Activated CD4-positive, alpha-beta memory T cell treated with anti-CD3 and anti-CD28 coated beads, Interleukin-2, amount 10 ng/mL, durations not matched to agents 7 days and 5 days (primary cell): Measurements from ENCODE around the gene ANKRD39. TPM values are rescaled to one million over a fixed set of nuclear protein-coding genes. Genes with fewer than 3 reads are reported as not detected.
"Not testable (repeated sequence)": the region's sequence is repeated elsewhere in the genome, so short reads cannot be mapped to it uniquely, and the experiment has no call there.

Source experiments
- CTCF ChIA-PET: fragments of 350-600 bp; sonication (Branson Sonifier 250); formaldehyde crosslinking; loops from one replicate; lab custom pipeline; 2021; ENCODE audit warnings: antibody characterized with exemption, inconsistent platforms; lab: Charles Lee
- POLR2A ChIA-PET: fragments of 350-600 bp; sonication (Branson Sonifier 250); formaldehyde crosslinking; loops from one replicate; lab custom pipeline; 2021; ENCODE audit warnings: antibody characterized with exemption; lab: Charles Lee
- DNase-seq: peaks from one replicate; pipeline ENCODE4 v3.0.0-alpha.2; 2020
- H3K27ac Mint-ChIP-seq: one replicate; pipeline ENCODE4 v1.8.0; 2021; ENCODE audit warnings: mild to moderate bottlenecking, mixed read lengths
- H3K27me3 Mint-ChIP-seq: one replicate; pipeline ENCODE4 v1.8.0; 2021; ENCODE audit warnings: mixed read lengths
- H3K36me3 Mint-ChIP-seq: one replicate; pipeline ENCODE4 v1.8.0; 2021; ENCODE audit warnings: low read depth, mixed read lengths
- H3K4me1 Mint-ChIP-seq: one replicate; pipeline ENCODE4 v1.8.0; 2021; ENCODE audit warnings: mixed read lengths
- H3K4me3 Mint-ChIP-seq: one replicate; pipeline ENCODE4 v1.8.0; 2021; ENCODE audit warnings: mild to moderate bottlenecking, mixed read lengths
- H3K9me3 Mint-ChIP-seq: one replicate; pipeline ENCODE4 v1.8.0; 2021; ENCODE audit warnings: mixed read lengths
- total RNA-seq, 2 experiments: library from RNA; stranded (reverse); gene quantifications; one replicate each; pipeline ENCODE4 v1.2.3, GENCODE V29; 2021

Gene ANKRD39
- total RNA-seq, 2 experiments from 2014 or later: 44.1 to 47.7 TPM

DNA sequence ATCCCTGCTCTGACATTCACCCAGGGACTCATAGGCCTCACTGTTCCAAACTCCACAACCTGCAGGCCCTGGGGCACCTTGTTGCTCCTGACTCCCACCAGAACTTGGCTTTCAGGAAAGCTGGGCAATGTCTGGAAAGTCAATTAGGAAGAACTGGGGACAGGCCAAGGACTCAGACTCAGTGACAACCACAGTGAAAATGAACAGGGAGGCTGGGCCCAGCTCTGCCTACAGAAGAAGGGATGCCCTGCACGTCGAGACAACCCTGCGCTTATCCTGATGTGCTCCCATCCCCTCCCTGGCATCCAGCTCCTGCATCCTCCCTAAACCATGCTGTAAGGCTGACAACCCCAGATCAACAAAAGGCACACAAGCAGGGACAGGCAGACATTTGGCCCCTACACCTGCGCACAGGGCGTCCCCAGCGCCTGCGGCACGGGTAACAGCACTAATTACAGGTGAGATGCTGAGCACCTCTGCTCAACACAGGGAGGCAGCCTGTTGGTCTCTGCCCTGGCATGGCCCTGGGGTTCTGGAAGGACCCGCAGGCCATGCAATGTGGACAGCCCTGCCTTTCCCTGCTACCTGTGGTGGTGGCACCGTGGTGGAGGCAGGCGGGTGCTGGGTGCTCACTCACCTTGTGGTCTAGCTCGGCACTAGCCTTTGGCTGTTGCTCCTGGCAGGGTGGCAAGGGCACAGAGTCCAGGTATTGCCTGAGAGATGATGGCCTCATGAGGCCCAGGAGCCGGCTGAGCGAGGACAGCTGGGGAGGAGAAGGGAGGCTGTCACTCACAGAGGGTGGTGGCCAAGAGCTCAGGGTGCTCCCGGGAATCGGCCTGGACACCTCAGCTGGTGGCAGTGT, 35.7 kb upstream of the ANKRD39 start:
- no peaks in the 10 kb centered on the region for H3K27me3 Mint-ChIP-seq
- peaks cover 19% of the 10 kb centered on the region for H3K4me1 Mint-ChIP-seq
- no peak overlapping the region for H3K27ac Mint-ChIP-seq
- ChIA-PET POLR2A (no interaction called here), CTCF (interaction anchor here (2.1 kb wide), 1 partner anchor 36 kb away, joined by 7 read pairs; the partner anchor contains the start of gene ANKRD39)
- no peak for DNase-seq
- no peaks in the 10 kb centered on the region for H3K9me3 Mint-ChIP-seq
- no peak overlapping the region for H3K4me3 Mint-ChIP-seq
- H3K36me3 Mint-ChIP-seq: no peaks in the 10 kb centered on the region

DNA sequence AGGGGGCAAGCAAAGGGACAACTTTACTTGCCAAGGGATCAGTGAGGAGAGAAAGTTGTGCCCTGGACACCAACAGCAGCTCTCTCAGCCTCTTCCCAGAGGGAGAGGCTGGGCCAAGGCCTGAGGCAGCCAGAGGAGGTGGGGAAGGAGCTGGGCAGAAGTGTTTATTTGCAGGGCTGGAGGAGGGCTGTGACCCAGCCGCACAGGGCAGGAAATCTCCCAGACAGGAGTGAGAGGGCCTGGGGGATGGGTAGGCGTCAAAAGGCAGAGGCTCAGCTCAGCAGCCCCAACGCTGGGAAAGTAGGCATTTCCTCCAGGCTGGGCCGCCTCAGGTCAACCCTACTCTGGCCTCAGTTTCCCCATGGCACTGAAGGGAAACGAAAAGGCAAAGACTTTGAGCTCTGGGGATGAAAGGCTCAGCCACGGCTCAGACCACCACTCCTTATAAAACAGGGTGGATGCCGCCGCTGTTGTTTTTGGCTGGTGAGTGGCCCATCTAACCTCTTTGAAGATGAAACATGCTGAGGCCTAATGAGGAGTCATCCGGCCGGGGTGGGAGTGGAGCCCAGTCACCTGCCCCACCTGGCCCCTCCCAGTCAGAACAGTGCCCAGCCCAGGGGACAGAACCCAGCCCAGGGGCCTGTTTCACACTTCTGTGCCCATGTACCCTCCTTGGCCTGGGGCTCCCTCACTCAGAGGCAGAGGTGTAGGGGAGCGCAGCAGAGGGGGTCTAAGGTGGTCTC, 33.9 kb upstream of the ANKRD39 start:
- Mint-ChIP-seq H3K27ac (no peak overlapping the region), H3K4me3 (no peak overlapping the region), H3K4me1 (peaks cover 19% of the 10 kb centered on the region), H3K27me3 (peaks cover 1% of the 10 kb centered on the region), H3K9me3 (no peaks in the 10 kb centered on the region), H3K36me3 (no peaks in the 10 kb centered on the region)
- ChIA-PET CTCF (interaction anchor here (1.0 to 2.1 kb wide), 3 partner anchors 33 to 47 kb away, joined by 3 to 7 read pairs (median 5); partner anchors contain the start of gene ANKRD39), POLR2A (interaction anchor here (0.8 to 1.5 kb wide), 2 partner anchors 14 to 22 kb away, joined by 3 to 4 read pairs; no protein-coding TSS in a partner anchor)
- DNase-seq: peak; percentile 22

DNA sequence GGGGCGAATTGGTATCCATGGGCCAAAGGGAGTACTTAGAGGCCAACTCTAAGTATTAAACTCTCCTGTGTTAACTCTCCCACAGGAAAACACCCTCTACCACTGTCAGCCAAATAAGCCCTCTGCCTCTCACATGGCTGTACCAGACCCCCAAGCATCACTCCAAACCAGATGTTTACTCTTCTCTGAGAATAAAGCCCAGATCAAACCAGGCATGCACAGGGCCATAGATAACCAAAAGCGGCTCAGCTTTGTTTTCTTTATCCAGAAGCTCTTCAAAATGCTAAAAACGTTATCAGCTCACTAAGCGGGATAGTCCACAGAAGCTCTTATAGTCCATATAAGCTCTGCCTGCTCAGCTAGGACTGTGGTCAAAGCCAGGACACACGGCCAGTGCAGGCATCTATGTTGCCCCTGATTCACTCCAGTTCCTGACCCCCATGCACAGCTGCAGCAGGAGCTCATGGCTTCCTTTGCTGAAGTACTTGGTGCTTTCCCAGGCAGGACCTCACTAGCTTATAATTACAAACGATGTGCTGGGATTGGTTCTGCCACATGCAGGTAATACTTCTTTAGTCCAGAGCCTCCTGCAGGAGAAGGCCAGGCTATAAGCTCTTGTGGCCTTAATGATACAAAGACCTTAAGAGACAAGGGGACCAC, 33.0 kb upstream of the ANKRD39 start:
- DNase-seq: no peak
- POLR2A ChIA-PET: interaction anchor here (0.8 to 1.5 kb wide), 3 partner anchors 13 to 33 kb away, joined by 3 to 4 read pairs (median 4); partner anchors contain the start of gene ANKRD39
- Mint-ChIP-seq H3K36me3 (no peaks in the 10 kb centered on the region), H3K27me3 (peaks cover 1% of the 10 kb centered on the region), H3K27ac (no peak overlapping the region), H3K4me3 (no peak overlapping the region), H3K4me1 (peaks cover 12% of the 10 kb centered on the region), H3K9me3 (no peaks in the 10 kb centered on the region)
- CTCF ChIA-PET: interaction anchor here (1.0 to 1.3 kb wide), 2 partner anchors 32 to 48 kb away, joined by 3 to 5 read pairs; no protein-coding TSS in a partner anchor

DNA sequence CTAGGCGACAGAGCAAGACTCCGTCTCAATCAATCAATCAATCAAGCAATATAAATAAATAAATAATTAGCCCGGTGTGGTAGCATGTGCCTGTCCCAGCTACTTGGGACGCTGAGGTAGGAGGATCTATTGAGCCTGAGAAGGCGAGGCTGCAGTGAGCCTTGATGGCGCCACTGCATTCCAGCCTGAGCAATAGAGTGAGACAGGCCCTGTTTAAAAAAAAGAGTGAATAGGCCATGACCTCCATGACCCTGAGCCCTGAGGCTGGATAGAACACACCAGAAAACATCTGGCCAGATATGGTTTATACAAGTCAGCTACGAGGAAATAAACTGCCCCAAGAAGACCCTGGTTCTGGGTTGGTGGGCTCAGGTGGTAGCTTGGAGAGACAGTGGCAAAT, 32.4 kb upstream of the ANKRD39 start:
- no peaks in the 10 kb centered on the region for H3K9me3 Mint-ChIP-seq
- no peaks in the 10 kb centered on the region for H3K36me3 Mint-ChIP-seq
- ChIA-PET POLR2A (interaction anchor here (1.4 kb wide), 1 partner anchor 32 kb away, joined by 4 read pairs; the partner anchor contains the start of gene ANKRD39), CTCF (interaction anchor here (1.3 kb wide), 1 partner anchor 32 kb away, joined by 5 read pairs; no protein-coding TSS in a partner anchor)
- peaks cover 12% of the 10 kb centered on the region for H3K4me1 Mint-ChIP-seq
- H3K27ac Mint-ChIP-seq: no peak overlapping the region
- no peak for DNase-seq
- H3K27me3 Mint-ChIP-seq: peaks cover 1% of the 10 kb centered on the region
- no peak overlapping the region for H3K4me3 Mint-ChIP-seq

DNA sequence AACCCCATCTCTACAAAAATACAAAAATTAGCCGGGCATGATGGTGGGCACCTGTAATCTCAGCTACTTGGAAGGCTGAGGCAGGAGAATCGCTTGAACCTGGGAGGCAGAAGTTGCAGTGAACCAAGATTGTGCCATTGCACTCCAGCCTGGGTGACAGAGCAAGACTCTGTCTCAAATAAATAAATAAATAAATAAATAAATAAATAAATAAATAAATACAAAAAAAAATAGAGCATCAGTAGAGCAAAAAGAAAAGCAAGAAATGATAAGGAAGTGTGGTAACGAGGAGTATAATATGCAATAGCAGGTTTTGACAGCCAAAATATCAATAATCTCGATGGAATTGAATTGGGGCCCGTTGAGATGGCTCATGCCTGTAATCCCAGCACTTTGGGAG, 31.7 kb upstream of the ANKRD39 start:
- H3K4me3 Mint-ChIP-seq, H3K27ac Mint-ChIP-seq, DNase-seq, CTCF ChIA-PET, H3K9me3 Mint-ChIP-seq, H3K36me3 Mint-ChIP-seq, H3K27me3 Mint-ChIP-seq: not testable (repeated sequence)
- POLR2A ChIA-PET: interaction anchor here (0.9 kb wide), 1 partner anchor 31 kb away, joined by 5 read pairs; the partner anchor contains the start of gene ANKRD39
- peaks cover 12% of the 10 kb centered on the region for H3K4me1 Mint-ChIP-seq

DNA sequence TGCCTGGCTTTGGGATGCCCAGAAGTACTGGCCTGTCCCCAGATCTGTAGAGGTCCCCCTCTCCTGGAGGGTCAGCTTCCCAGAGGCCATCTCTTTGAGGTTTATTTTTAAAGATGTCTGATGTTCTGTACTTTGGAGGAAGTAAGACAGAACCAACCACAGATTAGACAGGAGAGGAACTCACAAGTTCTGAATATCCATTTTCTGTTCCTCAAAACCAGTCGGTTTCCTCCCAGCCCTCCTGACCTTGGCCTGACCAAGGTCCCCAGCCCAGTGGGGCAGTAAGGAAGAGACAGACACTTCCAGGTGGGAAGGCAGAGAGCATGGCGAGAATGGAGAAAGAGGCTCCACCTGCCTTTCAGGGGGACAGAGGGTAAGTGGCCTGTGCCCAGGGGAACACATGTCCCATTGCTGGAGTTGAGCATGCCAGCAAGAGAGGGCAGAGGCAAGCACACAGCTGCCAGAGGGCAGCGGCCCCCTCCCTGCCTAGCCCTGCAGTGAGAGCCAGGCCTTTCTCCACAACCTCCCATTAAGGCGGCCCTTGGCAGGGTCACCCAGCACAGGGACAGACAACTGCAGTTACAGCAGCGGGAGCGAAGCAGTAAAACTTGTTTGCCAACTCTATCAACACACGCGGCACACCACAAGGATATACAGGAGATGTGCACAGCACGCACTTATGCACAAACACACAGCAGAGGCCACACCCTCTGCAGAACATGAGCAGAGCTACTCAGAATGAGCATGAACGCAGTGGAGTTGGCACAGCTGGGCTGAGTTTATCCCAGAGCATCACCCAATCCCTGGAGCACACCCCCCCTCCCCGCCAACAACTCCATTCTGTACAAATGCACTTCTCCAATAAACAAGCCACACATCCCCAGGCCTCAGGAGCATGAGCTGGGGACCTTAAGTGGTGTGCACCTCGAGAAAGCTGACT, 30.5 kb upstream of the ANKRD39 start:
- H3K9me3 Mint-ChIP-seq: no peaks in the 10 kb centered on the region
- H3K27ac Mint-ChIP-seq: no peak overlapping the region
- POLR2A ChIA-PET: interaction anchor here (0.9 kb wide), 1 partner anchor 30 kb away, joined by 5 read pairs; the partner anchor contains the start of gene ANKRD39
- no peak overlapping the region for H3K4me3 Mint-ChIP-seq
- H3K4me1 Mint-ChIP-seq: peaks cover 12% of the 10 kb centered on the region
- no peaks in the 10 kb centered on the region for H3K36me3 Mint-ChIP-seq
- peaks cover 1% of the 10 kb centered on the region for H3K27me3 Mint-ChIP-seq
- CTCF ChIA-PET: no interaction called here
- DNase-seq: no peak

DNA sequence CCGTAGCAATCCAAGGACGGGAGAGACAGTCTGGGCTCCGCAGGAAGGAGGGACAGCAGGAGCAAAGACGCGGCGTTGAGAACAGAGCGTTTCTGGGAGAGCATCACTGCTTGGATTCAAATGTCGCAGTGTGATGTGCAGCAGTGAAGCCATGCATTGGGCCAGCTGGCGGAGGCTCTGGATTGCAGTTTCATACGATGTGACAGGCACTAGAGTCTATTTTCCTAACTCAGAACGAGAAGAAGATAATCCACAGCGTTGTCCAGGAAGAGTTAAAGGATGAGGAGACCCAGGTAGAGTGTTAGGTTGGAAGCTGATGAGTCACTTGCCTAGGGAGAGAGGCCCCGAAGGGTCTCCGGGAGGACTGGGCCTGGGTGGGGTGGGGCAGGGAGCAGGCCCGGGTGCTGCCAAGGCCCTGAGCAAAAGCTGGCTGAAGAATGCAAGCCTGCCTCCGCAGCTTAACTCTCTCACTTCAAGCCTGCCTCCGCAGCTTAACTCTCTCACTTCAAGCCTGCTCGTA, 29.7 kb upstream of the ANKRD39 start:
- Mint-ChIP-seq H3K27ac (no peak overlapping the region), H3K36me3 (no peaks in the 10 kb centered on the region), H3K4me1 (peaks cover 11% of the 10 kb centered on the region), H3K4me3 (no peak overlapping the region), H3K27me3 (peaks cover 1% of the 10 kb centered on the region), H3K9me3 (no peaks in the 10 kb centered on the region)
- no peak for DNase-seq
- ChIA-PET POLR2A (no interaction called here), CTCF (interaction anchor here (0.7 kb wide), 1 partner anchor 43 kb away, joined by 5 read pairs; no protein-coding TSS in a partner anchor)

DNA sequence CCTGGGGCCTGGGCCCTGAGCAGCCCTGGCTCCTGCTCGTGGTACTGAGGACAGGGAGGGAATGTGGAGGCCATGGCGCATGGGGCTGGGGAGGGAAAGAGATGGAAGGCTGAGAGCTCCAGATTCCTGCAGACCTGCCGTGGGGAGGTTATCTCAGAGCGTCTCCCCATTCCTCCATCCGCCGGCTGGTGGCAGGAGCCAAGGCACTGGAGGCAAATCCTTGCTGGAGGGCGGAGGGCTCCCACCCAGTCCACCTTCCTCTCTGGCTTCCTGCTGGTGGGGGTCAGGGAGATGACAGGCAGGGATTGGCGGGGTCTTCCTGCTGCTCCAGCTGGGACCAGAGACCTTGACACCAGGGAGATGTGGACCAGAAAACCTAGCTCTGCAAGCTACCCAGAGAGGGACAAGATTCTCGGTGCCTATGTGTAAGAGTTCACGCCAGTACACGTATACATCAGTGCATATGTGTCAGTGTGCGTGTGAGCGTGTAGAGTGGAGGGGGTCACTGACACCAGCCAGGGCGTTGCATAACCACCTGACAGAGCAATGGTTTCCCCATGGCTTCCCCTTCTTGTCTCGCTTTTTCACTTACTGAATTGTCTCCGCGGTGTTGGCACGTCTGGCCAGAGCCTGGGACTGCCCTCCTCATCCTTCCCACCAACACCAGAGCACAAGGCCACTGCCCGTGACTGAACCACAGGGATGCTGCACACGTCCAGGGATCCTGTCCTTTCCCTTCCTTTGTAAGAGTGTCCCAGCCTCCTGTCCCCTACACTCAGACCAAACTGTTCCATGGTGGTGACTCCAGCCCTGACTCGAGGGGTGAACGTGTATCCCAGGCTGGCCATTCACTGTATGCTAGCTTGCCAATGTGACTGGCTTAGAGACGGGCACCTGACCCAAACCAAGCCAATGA, 27.9 kb upstream of the ANKRD39 start:
- POLR2A ChIA-PET: no interaction called here
- CTCF ChIA-PET: no interaction called here
- H3K27me3 Mint-ChIP-seq: peaks cover 1% of the 10 kb centered on the region
- H3K36me3 Mint-ChIP-seq: no peaks in the 10 kb centered on the region
- no peak overlapping the region for H3K4me3 Mint-ChIP-seq
- no peaks in the 10 kb centered on the region for H3K9me3 Mint-ChIP-seq
- peaks cover under 1% of the 10 kb centered on the region for H3K4me1 Mint-ChIP-seq
- DNase-seq: no peak
- no peak overlapping the region for H3K27ac Mint-ChIP-seq

DNA sequence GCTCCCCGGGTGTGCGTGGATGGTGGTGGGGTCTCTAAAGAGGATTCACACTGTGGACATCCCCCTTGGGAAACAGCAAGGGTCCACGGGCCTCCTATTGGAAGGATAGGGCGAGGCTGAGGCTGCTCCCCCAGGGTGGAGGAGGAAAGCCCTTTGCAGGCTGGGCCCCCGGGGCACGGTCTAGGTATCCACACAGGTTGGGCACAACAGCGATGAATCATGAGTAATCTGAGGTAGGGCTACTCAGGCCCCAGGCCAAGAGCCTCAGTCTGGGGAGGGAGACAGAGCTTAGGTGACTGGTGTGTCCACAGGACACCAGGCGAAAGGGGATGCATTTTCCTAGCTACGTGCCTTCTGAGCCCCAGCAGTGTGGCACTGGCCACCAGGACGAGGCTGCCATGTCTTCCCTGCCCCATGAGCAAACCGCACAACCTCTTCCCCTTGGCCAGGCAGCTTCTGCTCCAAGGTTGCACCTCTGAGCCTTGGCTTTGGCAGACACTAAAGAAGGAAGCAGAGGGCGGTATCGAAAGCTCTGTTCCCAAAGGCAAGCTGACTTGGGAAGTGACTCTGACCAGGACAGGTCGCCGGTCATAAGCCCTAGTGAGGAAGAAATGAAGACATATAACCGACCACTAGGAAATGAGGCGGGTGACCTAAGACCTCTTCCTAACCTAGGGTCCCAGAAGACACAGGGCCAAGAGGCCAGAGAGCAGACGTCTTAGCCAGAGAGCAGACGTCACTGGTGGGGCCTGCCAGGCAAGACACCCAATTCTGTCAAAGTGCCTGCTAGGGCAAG, 26.7 kb upstream of the ANKRD39 start:
- DNase-seq: no peak
- peaks cover 1% of the 10 kb centered on the region for H3K27me3 Mint-ChIP-seq
- no peaks in the 10 kb centered on the region for H3K36me3 Mint-ChIP-seq
- H3K4me3 Mint-ChIP-seq: no peak overlapping the region
- ChIA-PET POLR2A (no interaction called here), CTCF (interaction anchor here (0.9 kb wide), 1 partner anchor 26 kb away, joined by 10 read pairs; the partner anchor contains the start of gene ANKRD39)
- H3K4me1 Mint-ChIP-seq: no peaks in the 10 kb centered on the region
- no peak overlapping the region for H3K27ac Mint-ChIP-seq
- no peaks in the 10 kb centered on the region for H3K9me3 Mint-ChIP-seq

DNA sequence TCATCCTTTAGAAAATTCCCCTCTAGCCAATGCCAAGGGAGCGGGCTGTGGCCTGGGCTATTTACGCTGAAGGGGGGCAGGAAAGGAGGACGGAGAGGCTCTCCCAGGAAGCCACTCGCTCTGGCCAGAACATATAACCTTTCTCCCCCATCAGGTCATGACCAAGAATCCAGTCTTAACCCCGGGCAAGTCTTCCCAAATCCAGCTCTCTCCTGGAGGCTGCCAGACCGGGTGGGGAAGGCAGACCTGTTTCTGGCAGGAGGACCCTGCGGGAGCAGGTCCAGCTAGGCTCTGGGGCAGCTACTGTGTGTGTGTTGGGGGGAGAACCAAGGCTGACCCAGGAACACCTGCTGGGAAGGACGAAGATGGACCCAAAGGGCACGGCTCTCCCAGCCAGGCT, 25.5 kb upstream of the ANKRD39 start:
- no peaks in the 10 kb centered on the region for H3K36me3 Mint-ChIP-seq
- ChIA-PET POLR2A (interaction anchor here (1.2 kb wide), 1 partner anchor 25 kb away, joined by 3 read pairs; the partner anchor contains the start of gene ANKRD39), CTCF (no interaction called here)
- H3K9me3 Mint-ChIP-seq: no peaks in the 10 kb centered on the region
- H3K4me3 Mint-ChIP-seq: no peak overlapping the region
- no peak for DNase-seq
- no peaks in the 10 kb centered on the region for H3K4me1 Mint-ChIP-seq
- peaks cover 1% of the 10 kb centered on the region for H3K27me3 Mint-ChIP-seq
- no peak overlapping the region for H3K27ac Mint-ChIP-seq
